Fibroblast of mammary gland (primary cell): ENCODE results near the gene FAT2.

Experiments
- DNase-seq: peaks from one replicate; pipeline ENCODE4 v3.0.0-alpha.2; 2010; ENCODE audit warnings: low read depth
- H3K4me3 ChIP-seq: 2 replicates; pipeline ENCODE4 v1.5.1; 2011; ENCODE audit warnings: low read depth, mild to moderate bottlenecking, low read length, moderate library complexity; ENCODE audit not compliant: control insufficient read depth
- CTCF ChIP-seq: conservative IDR thresholded peaks from 2 replicates; pipeline ENCODE4 v1.5.1; 2011; ENCODE audit warnings: low read depth, low read length, inconsistent platforms; ENCODE audit not compliant: control insufficient read depth, insufficient read depth

FAT2 gene

GRCh38 chr5:151556806-151557205, 34.3 kb downstream of the FAT2 start:
- no peak for DNase-seq
- no peak overlapping the region for H3K4me3 ChIP-seq
- no peak for TF ChIP-seq CTCF

- DNase-seq: no peak
- TF ChIP-seq CTCF: no peak
- no peak overlapping the region for H3K4me3 ChIP-seq
Measured at GRCh38 chr5:151555760-151556576, 35.2 kb downstream of the FAT2 start.

- DNase-seq: no peak
- no peak for TF ChIP-seq CTCF
- H3K4me3 ChIP-seq: no peak overlapping the region
Measured at GRCh38 chr5:151553695-151554094, 37.4 kb downstream of the FAT2 start.

- TF ChIP-seq CTCF: no peak
- no peak overlapping the region for H3K4me3 ChIP-seq
- DNase-seq: no peak
Measured at GRCh38 chr5:151553130-151553670, 37.9 kb downstream of the FAT2 start.

- no peak overlapping the region for H3K4me3 ChIP-seq
- no peak for TF ChIP-seq CTCF
- DNase-seq: no peak
Measured at GRCh38 chr5:151551985-151552384, 39.1 kb downstream of the FAT2 start.

- H3K4me3 ChIP-seq: no peak overlapping the region
- TF ChIP-seq CTCF: no peak
- DNase-seq: no peak
Measured at GRCh38 chr5:151550146-151550545, 41.0 kb downstream of the FAT2 start.
